Motor neuron (in vitro differentiated cells): Measurements from ENCODE around the gene BCO1. TPM values are rescaled to one million over a fixed set of nuclear protein-coding genes. Genes with fewer than 3 reads are reported as not detected.

ENCODE experiments used
- ATAC-seq, 8 experiments: fragments of 200-7000 bp; cut with Tn5 transposase; replicated peaks in 6 of 8; 2 replicates each; pipeline ENCODE4 v1.8.0; 2021; ENCODE audit warnings: mild to moderate bottlenecking in 8 of 8, moderate library complexity in 8 of 8
- H3K27ac ChIP-seq, 2 donors: fragments of 250-450 bp; sonication (Bioruptor Pico); 2 replicates each; pipeline ENCODE4 v1.9.0; 2021; ENCODE audit warnings: antibody characterized with exemption in 2 of 2, mild to moderate bottlenecking in 2 of 2, moderate library complexity in 1 of 2
- H3K4me1 ChIP-seq, 2 donors: fragments of 250-450 bp; sonication (Bioruptor Pico); replicated peaks in 1 of 2; 2 replicates each; pipeline ENCODE4 v1.6.1; 2021; ENCODE audit warnings: antibody characterized with exemption in 2 of 2, mild to moderate bottlenecking in 2 of 2, moderate library complexity in 1 of 2
- H3K4me3 ChIP-seq, 5 donors: fragments of 250-450 bp; sonication (Bioruptor Pico); 2 replicates each; pipeline ENCODE4 v1.9.0; 2021; ENCODE audit warnings: antibody characterized with exemption in 5 of 5, mild to moderate bottlenecking in 5 of 5, moderate library complexity in 4 of 5
- WGBS, 10 experiments: fragments of 450-650 bp; shearing (Covaris generic); methylation state at CpG; one replicate each; pipeline ENCODE4 v1.0.0; 2022; 5-methylcytosine and 5-hydroxymethylcytosine counted together
- in situ Hi-C, 9 experiments: fragments of 400-800 bp; cut with MboI; loops; one replicate each; pipeline ENCODE4 v1.15.0; 2021; ENCODE audit warnings: low sequenced_read_pairs in 9 of 9, low pct_unique_long_range_greater_than_20kb in 2 of 9; ENCODE audit not compliant: unreplicated experiment in 9 of 9
- total RNA-seq, 8 experiments: library from RNA; unstranded; fragments of 300-600 nt; gene quantifications; 2 replicates each; pipeline versions ENCODE4 v1.2.3 to v1.2.4, GENCODE V29; 2022

The BCO1 gene
- total RNA-seq, 8 experiments from 2014 or later: 0.05 to 1.5 (median 0.39) TPM

DNA sequence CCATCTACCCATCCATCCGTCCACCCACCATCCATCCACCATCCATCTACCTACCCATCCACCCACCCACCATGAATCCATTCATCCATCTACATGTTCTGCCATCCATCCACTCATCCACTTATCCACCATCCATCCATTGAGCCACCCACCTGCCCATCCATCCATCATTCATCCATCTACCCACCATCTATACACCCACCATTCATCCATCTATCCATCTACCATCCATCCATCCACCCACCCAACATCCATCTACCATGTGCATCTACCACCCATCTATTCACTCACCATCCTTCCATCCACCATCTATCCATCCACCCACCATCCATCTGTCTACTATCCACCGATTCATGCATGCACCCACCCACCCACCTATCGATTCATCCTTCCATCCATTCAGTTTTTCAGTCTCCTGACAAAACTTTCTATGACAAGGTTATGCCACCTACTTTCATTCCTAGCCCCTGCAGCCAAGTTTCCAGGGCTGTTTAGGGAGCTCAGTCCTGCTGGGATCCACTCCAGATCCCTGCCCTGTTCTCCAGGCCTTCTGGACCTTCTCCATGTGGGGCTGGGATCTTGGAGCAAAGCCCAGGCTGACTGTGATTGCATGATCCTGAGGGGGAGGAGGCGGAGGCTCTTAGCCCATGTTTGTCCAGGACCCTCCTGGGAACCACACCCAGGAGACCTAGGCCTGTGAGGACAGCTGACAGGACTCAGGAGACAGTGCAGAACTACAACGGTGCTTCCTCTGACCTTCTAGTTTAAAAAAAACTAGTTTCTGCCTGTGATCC, 27.4 kb downstream of the BCO1 start:
- no peak overlapping the region for H3K4me3 ChIP-seq
- 34 to 100% (median 86%) methylated on average over 1 to 3 of the region's 5 CpGs; no CpG with 5 or more reads in 1 of the 10 experiments for WGBS, 10 experiments
- peak in 3 of 8 experiments; percentile 59 to 66 (median 66) for ATAC-seq
- H3K27ac ChIP-seq: no peak overlapping the region
- in situ Hi-C loops: no loop called here
- H3K4me1 ChIP-seq: peaks cover 0 to 5% of the 10 kb centered on the region in 2 donors

DNA sequence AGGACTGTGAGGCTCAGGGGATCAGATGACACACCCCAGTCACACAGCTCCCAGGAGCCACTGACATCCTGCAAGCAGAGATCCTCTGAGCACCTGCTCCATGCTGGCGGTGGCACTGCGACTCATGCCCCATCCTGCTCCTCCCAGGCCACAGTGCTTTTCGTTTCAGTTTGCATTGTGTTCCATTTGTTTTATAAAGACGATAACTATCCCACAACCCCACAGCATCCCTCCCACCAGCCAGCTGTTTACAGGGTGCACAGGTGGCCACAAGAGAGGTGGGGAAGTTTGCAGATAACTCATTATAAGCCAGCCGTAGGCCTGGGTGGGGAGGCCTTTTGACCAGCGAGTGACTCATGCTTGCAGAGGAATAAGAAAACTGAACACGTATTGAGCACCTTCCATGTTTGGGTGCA, 28.2 kb downstream of the BCO1 start:
- in situ Hi-C loops: no loop called here
- H3K4me3 ChIP-seq: no peak overlapping the region
- 0 to 85% (median 63%) methylated on average over 1 to 5 of the region's 7 CpGs; no CpG with 5 or more reads in 4 of the 10 experiments for WGBS, 10 experiments
- H3K4me1 ChIP-seq: peaks cover 0 to 5% of the 10 kb centered on the region in 2 donors
- ATAC-seq: peak in 6 of 8 experiments; percentile 21 to 78 (median 46)
- H3K27ac ChIP-seq: no peak overlapping the region

DNA sequence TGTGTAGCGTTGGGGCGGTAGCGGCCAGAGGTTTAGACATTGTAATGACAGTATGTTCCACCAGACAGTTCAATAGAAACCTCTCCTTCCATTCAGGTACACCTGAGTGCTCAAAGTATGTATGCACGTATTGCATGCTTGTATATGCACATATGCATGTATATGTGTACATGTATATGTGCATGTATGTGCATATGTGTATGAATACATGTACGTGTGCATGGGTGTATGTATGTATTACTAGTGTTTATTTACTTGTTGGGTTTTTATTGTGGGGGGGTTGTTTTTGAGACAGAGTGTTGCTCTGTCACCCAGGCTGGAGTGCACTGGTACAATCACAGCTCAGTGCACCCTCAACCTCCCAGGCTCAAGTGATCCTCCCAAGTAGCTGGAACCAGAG, 30.0 kb downstream of the BCO1 start:
- in situ Hi-C loops: no loop called here
- 8 to 92% (median 90%) methylated on average over 2 to 5 of the region's 5 CpGs; no CpG with 5 or more reads in 3 of the 10 experiments for WGBS, 10 experiments
- H3K27ac ChIP-seq: no peak overlapping the region
- ATAC-seq: peak in 2 of 8 experiments; percentile 36 to 66
- no peak overlapping the region for H3K4me3 ChIP-seq
- H3K4me1 ChIP-seq: peaks cover 0 to 5% of the 10 kb centered on the region in 2 donors

DNA sequence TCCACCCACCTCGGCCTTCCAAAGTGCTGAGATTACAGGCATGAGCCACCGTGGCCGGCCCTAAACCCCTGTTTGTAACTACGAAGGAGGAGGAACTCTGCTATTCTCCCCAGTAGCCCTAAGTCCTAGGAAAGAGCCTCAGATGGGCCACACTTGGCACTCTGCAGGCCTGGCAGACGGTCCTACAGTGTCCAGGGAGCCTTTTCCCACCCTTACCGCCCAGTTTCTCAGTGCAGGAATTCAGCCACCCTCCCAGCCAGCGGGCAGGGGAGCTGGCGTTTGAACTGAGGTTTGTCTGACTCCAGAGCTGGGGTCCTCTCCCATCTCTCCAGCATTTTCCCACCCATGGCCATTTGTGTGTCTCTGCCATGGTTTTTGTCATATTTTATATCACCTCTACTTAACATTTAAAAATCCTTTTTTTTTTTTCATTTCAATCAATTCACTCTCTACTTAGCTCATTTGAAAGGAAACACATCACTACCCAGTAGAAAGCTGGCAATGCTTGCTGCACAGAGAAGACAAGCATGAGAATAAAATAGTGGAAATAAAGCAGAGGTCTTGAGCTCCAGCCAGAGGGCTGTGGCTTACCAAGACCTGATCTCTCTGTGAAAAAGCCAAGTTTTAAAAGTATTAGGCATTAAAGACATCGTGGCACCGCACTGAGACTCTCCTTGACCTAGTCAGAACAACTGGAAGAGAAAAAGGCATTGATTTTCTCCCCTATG, 34.9 kb downstream of the BCO1 start:
- ATAC-seq: no peak
- WGBS, 10 experiments: 13 to 96% (median 78%) methylated on average over 2 to 7 of the region's 10 CpGs; no CpG with 5 or more reads in 3 of the 10 experiments
- Histone ChIP-seq H3K4me1 (no peaks in the 10 kb centered on the region), H3K4me3 (no peak overlapping the region), H3K27ac (no peak overlapping the region)
- in situ Hi-C loops: no loop called here

DNA sequence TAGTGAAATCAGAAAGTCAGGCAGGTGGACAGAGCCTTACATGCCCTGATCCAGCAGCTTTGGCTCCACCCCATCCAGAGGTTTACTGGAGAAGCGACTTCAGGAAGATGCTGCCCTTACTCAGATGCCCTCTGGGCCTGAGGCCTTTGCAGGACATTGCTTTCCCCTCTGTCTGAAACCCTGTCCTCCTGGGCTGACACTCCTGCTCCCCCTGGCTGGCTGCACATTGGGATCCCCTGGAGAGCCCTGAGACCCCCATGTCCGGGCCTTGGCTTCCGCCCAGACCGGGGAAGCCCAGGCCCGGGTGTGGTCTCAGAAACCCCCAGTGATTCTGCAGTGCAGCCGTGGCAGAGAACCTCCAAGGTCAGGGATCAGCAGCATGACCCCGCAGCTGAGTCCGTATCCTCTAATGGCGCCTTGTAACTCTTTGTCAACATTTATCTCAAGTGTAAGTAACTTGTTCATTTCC, 36.6 kb downstream of the BCO1 start:
- 60 to 100% (median 72%) methylated on average over 1 to 9 of the region's 9 CpGs; no CpG with 5 or more reads in 4 of the 10 experiments for WGBS, 10 experiments
- in situ Hi-C loops: no loop called here
- no peak overlapping the region for H3K27ac ChIP-seq
- H3K4me3 ChIP-seq: no peak overlapping the region
- ATAC-seq: no peak
- no peaks in the 10 kb centered on the region for H3K4me1 ChIP-seq

DNA sequence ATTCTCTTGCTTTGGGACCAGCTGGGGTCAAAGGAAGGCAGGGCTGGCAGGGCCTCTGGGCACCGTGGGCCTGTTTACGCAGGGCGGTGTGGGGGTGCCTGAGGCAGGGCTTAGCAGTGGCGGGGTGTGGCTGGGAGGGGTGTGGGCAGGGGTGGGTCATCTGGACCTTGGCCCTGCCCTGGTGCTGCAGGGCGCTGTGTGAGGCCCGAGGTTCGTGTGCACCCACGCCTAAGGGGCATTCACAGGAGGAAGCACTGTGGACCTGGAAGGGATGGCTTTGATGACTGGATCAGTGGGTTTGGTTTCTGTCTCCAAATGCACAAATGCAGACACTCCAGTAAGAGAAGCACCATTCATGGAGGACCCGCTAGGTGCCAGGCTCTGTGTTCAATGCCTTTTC, 37.3 kb downstream of the BCO1 start:
- peak in 2 of 8 experiments; percentile 68 to 78 for ATAC-seq
- WGBS, 10 experiments: 80 to 100% (median 100%) methylated on average over 1 of the region's 9 CpGs; no CpG with 5 or more reads in 7 of the 10 experiments
- in situ Hi-C loops: no loop called here
- Histone ChIP-seq H3K4me3 (no peak overlapping the region), H3K27ac (no peak overlapping the region), H3K4me1 (no peaks in the 10 kb centered on the region)

DNA sequence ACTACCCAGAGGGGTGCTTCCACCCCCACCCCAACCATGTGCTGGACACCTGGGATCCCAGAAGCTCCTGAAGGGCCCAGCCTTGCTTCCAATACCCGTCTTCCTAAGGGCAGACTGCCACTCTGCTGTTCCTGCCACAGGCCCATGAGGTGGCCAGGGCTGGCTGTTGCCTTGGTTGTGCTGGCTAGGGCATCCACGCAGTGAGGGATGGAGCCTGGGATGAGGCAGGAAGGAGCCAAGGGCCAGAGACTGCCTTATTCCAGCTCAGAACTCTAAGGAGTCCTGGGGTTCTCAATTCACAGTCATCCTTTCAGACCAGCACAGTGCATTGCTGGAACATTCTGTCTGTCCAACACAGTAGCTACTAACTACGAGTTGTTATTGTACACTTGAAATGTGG, 37.8 kb downstream of the BCO1 start:
- in situ Hi-C loops: no loop called here
- 60 to 100% (median 95%) methylated on average over 1 to 2 of the region's 3 CpGs; no CpG with 5 or more reads in 3 of the 10 experiments for WGBS, 10 experiments
- Histone ChIP-seq H3K4me1 (no peaks in the 10 kb centered on the region), H3K4me3 (no peak overlapping the region), H3K27ac (no peak overlapping the region)
- no peak for ATAC-seq

DNA sequence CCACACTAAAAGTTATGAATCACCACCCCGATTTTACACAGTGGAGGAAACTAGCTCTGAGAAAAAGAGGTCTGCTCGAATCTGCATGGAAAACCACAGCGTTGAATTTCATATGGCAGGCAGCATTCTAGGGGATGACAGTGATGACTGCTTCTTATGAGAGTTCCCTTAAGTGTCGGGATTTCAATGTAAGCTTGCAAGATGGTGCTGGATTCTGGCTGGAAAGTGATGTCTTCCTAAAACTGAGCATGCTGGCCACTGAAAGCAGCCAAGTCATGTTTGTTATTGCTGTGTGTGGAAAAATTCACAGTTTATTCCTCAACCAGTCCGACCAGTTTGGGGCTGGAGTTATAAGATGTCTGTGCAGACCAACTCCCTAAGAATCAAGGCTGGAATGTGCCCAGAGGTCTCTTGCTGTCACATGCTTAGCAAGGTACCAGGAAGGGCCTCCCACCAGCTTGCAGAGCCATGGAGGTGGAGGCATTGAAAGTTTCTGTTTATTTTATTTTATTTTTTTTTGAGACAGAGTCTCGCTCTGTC, 39.1 kb downstream of the BCO1 start:
- Histone ChIP-seq H3K27ac (no peak overlapping the region), H3K4me3 (no peak overlapping the region), H3K4me1 (no peaks in the 10 kb centered on the region)
- WGBS, 10 experiments: 0 to 100% (median 50%) methylated on average over 1 to 5 of the region's 6 CpGs; no CpG with 5 or more reads in 3 of the 10 experiments
- ATAC-seq: no peak
- in situ Hi-C loops: no loop called here

DNA sequence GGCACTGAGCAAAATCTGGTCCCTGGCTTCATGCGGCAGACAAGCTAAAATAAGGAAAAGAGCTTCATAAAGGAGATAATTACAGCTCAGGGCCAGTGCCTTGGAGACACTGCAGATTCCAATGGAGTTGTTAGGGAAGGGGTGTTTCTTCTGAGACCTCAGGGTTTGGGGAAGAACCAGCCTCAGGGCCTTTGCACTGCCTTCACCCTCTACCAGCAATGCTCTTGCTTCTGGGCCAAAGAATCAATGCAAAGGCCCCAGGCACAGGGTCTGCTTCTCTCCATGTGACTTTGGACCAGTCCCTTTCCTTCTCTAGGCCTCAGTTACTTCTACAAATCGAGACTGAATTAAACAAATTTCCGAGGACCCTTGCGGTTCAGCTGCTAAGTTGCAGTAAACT, 40.0 kb downstream of the BCO1 start:
- no peak overlapping the region for H3K27ac ChIP-seq
- 80 to 100% (median 91%) methylated on average over 1 to 4 of the region's 4 CpGs; no CpG with 5 or more reads in 3 of the 10 experiments for WGBS, 10 experiments
- no peak for ATAC-seq
- no peak overlapping the region for H3K4me3 ChIP-seq
- H3K4me1 ChIP-seq: no peaks in the 10 kb centered on the region
- in situ Hi-C loops: no loop called here

DNA sequence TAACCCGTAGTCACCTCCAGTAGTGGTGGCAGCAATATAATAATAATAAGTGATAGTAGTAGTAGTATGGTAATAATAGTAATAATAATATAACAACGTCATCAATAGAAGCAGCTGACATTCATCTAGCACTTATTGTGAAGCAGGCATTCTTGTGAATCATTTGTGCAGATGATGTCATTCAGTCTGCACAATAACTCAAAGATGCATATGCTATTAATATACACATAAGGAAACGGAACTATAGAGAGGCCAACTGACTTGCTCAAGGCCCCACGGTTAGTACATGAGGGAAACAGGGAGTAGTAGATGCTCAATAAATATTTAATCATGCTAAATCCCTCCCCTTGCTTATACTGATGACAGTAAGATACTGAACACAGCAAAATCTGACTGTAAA, 40.9 kb downstream of the BCO1 start:
- no peak overlapping the region for H3K4me3 ChIP-seq
- no peaks in the 10 kb centered on the region for H3K4me1 ChIP-seq
- H3K27ac ChIP-seq: no peak overlapping the region
- 0 to 93% (median 79%) methylated on average over 1 to 4 of the region's 4 CpGs; no CpG with 5 or more reads in 1 of the 10 experiments for WGBS, 10 experiments
- in situ Hi-C loops: no loop called here
- peak in 3 of 8 experiments; percentile 47 to 68 (median 54) for ATAC-seq

DNA sequence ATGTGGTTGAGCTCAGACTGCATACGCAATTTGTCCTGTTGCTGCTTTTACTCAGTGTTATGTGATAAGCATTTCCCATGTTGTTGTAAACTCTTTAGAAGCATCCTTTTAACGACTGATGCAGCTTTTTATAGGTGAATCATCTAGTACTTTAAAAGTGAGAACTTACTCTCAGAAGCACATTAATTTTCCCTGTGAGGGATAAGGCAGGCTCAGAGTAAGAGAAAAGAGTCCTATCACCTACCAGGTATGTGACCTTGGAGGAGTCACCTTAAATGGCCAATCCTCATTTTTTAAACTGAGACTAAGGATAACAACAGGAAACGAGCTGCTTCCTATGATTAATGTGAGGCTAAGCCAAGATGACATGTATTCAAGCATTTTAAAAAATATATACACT, 41.9 kb downstream of the BCO1 start:
- in situ Hi-C loops: no loop called here
- no peak overlapping the region for H3K27ac ChIP-seq
- no peaks in the 10 kb centered on the region for H3K4me1 ChIP-seq
- no peak for ATAC-seq
- H3K4me3 ChIP-seq: no peak overlapping the region
- WGBS, 10 experiments: 18 to 100% (median 75%) methylated on average over 1 to 3 of the region's 3 CpGs; no CpG with 5 or more reads in 3 of the 10 experiments

DNA sequence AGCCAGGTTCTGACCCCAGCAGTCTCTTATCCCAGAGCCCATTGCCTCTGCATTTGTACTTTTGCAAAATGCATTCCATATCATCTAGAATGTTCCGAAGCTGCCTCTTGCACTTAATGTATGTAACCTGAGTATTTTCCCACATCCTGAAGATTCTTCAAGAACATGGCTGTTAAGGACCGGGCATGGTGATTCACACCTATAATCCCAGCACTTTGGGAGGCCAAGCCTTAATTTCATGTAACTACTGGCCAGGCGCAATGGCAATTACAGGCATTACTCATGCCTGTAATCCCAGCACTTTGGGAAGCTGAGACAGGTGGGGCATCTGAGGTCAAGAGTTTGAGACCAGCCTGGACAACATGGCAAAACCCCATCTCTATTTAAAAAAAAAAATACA, 44.6 kb downstream of the BCO1 start:
- in situ Hi-C loops: no loop called here
- 86 to 100% (median 90%) methylated on average over 1 to 3 of the region's 3 CpGs; no CpG with 5 or more reads in 5 of the 10 experiments for WGBS, 10 experiments

More for the DNA sequence above, 44.6 kb downstream of the BCO1 start:
- no peaks in the 10 kb centered on the region for H3K4me1 ChIP-seq
- ATAC-seq: no peak
- H3K4me3 ChIP-seq: no peak overlapping the region
- H3K27ac ChIP-seq: no peak overlapping the region
